Astrocyte (in vitro differentiated cells and primary cell): Measurements from ENCODE around the gene CSMD2.

Experiments
- EZH2 ChIP-seq: IDR thresholded peaks from 2 replicates; pipeline ENCODE4 v1.6.1; 2012; ENCODE audit warnings: mild to moderate bottlenecking, low read length, inconsistent platforms; ENCODE audit not compliant: insufficient read depth
- TF ChIP-seq, protein P1 (sequence below): IDR thresholded peaks from 2 replicates; pipeline ENCODE4 v1.5.1; 2011; ENCODE audit warnings: low read depth, mild to moderate bottlenecking, inconsistent platforms, low read length, moderate library complexity; ENCODE audit not compliant: insufficient read depth

DNA sequence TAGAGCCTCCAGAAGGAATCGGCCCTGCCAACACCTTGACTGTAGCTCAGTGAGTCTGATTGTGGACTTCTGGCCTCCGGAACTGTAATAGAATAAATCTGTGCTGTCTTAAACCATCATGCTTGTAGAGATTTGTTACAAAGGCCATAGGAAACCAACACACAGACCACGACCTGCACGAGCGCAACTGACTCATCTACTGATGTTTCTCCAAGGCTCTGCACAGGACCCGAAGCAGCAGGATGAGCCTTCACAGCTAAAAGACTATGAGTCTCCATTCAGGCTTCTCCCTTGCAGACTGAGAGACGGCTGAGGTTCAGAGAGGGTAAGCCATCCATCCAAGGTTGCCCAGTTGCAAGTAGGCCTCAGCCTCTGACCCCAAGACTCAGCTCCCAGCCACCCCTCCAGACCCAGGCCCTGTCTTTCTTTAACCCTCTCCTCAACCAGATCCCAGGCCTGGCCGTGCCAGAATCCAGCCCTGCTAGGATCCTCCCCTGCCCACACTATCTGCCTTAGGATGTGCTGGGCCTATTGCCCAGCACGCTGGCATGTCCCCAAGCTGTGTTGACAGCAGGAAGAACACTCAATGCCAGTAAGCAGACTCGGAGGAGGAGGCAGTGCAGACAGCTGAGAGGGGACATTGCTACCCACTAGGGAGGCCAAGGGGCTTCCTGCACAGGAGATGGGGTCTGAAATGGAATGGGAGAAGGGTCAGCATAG, 192.2 kb downstream of the CSMD2 start:
- TF ChIP-seq, protein P1, sequence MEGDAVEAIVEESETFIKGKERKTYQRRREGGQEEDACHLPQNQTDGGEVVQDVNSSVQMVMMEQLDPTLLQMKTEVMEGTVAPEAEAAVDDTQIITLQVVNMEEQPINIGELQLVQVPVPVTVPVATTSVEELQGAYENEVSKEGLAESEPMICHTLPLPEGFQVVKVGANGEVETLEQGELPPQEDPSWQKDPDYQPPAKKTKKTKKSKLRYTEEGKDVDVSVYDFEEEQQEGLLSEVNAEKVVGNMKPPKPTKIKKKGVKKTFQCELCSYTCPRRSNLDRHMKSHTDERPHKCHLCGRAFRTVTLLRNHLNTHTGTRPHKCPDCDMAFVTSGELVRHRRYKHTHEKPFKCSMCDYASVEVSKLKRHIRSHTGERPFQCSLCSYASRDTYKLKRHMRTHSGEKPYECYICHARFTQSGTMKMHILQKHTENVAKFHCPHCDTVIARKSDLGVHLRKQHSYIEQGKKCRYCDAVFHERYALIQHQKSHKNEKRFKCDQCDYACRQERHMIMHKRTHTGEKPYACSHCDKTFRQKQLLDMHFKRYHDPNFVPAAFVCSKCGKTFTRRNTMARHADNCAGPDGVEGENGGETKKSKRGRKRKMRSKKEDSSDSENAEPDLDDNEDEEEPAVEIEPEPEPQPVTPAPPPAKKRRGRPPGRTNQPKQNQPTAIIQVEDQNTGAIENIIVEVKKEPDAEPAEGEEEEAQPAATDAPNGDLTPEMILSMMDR, result no peak
- TF ChIP-seq EZH2, result no peak
